ENCODE results near the gene ANK2.

Gene ANK2

GRCh38 chr4:113101669-113102068 is 52.2 kb downstream of the ANK2 start:
- no peak for DNase-seq

DNA sequence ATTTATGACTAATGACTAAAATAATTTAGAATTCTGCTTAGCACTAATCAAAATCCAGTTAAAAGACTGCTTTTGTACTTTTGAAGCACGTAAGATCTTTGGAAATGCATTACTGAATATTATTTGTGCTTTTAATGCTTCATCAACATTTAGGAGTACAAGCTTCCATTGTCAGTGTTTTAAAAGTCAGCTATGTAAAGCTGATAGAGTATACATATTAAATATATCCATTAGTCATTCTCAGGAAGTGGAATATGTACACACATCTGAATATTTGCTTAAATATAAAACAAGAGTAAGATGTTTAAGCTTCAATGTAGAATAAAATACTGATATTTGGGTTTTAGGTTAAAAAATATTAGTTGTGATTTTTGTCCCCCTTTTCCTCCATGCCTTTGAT is 54.1 kb downstream of the ANK2 start:
- DNase-seq, result no peak

- DNase-seq, result peak in 1 of 2 experiments; percentile 17
Measured at GRCh38 chr4:113106108-113106507, 56.7 kb downstream of the ANK2 start.

DNA sequence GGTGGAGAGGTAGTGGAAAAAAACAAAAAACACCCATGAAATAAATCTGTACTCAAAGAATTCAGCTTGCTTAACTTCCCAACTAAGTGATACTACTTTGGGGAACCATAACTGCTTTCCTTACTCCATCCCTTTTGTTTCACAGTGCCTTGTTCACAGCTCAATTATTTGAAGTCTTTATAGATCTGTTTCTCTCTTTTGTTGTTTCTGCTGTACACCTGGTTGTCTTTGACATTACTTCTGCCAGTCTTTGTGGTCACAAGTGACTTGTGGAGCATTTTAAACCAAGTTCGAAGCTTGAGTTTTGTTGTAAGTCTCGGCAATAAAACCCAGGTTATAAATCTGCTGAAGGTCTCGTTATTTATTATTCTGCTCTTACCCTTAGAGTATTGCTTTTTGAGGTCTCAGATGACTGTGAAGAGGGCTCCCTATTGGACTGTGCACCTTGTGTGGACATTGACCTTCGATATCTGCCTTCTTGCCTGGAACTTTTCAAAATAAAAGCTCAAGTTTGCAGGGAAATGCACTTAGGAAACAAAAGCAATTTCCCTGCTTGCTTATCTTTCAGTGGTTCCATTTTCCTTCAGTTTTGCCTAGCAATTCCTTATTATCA is 59.8 kb downstream of the ANK2 start:
- DNase-seq, result no peak

DNA sequence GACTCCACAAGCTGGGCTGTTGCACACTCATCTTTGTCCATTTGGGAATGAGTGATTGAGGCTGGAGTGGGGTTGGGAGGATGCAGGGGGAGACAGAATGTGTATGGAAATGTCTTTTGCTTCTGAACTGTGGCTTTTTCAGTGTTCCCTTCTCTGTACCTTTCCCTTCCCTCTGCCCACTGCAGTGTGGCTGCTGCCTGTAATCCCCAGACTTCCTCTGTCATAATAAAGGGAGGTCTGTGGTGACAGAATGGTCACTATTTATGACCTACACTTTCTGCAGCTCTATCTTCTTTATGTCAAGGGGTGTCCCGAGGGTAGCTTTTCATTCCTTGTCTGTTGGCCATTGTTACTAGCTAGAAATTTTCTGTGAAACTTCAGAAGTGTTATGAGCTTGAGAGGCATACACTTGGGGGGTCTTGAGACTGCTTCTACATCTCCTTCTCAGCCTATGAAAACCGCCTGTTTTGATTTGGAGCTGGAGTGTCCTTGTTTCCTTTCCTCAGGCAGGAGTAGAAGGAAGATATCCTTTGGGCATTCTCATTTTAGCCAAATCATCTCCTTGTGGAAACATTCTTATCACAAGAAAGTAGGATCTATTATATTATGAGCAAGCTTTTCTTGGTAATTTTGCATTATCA is 63.0 kb downstream of the ANK2 start:
- no peak for DNase-seq

- no peak for DNase-seq
Measured at GRCh38 chr4:113113151-113113550, 63.7 kb downstream of the ANK2 start.

DNA sequence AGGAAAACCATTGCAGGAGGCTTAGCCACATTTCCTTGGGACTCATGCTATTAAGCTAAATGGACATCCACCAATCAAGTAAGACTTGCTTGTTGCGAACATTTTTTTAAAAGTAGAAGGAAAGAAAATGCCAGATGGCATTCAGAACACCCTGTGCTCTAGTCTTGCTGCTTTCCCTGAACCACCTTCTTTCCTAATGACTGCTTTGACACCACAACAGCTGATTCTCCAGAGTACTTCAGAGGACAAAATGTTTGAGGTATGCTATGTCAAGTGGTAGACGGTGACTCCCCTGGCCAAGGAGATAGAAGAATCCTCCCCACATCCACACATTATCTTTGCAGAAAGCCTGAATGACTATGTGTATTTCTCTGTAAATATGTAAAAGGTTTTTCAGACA is 65.4 kb downstream of the ANK2 start:
- peak in 1 of 2 experiments; percentile 46 for DNase-seq

DNA sequence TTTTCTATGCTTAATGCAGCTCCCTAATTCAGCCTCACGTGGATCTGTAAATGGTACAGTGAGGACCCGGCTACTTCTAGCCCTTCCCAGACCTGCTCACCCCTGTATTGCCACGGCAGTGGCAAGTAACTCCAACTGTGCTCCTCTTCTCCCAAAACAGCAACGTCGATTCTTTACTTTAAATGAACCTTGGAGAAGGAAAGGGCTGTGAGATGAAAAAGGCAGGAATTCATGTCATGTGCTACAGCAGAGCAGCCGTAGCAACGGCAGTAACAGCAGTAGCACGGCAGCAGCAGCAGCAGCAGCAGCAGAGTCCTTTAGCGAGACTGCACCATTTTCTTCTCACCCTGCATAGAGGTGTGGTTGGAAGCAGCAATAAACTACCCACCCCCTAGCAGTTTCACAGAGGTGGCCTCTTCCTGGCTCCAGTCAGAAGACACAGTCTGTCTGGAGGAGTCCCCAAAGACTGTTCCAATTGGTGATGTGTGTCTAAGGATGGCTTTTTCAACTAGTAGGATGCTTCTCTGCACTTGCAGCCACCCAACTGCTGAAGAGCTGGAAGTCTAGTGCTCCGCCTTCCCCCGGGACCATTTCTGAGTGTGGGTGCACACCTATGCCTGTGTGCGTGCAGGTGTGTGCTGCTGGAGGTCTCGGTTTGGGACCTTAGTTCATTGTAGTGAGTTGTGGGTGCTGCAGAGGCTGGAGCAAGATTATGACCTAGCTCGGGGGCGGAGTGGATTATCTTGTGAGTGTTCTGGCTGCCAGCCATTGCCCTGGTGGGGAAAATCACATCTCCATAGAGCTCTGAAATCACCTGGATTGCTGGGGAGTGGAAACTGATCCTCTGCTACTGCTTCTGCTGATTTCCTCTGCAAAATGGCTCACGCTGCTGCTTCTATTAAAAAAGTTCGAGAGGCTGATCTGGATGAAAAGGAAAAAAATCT is 67.2 kb downstream of the ANK2 start:
- no peak for DNase-seq

- DNase-seq, result no peak
Measured at GRCh38 chr4:113117358-113117702, 67.9 kb downstream of the ANK2 start.

GRCh38 chr4:113122066-113122465 is 72.6 kb downstream of the ANK2 start:
- DNase-seq, result no peak

- no peak for DNase-seq
Measured at GRCh38 chr4:113125418-113125817, 76.0 kb downstream of the ANK2 start.

DNA sequence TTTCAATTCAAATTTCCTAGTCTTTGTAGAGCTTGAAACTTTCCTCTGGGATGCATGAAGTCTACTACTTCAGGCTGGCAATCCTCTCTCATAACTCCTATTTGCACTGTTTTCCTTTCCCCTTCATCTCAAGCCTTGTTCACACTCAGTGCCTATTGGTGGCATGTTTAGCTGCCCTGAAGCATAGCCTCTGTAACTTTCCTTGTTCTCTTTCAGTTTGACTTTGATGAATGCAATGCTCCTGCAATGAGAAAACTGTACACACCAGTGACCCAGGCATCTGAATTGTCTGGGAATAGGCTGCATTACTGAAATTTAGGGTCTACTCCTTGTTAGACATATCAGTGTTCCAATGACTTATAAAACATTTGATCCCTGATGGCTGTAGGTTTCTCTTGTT is 81.7 kb downstream of the ANK2 start:
- no peak for DNase-seq

- DNase-seq, result no peak
Measured at GRCh38 chr4:113131621-113132020, 82.2 kb downstream of the ANK2 start.

DNA sequence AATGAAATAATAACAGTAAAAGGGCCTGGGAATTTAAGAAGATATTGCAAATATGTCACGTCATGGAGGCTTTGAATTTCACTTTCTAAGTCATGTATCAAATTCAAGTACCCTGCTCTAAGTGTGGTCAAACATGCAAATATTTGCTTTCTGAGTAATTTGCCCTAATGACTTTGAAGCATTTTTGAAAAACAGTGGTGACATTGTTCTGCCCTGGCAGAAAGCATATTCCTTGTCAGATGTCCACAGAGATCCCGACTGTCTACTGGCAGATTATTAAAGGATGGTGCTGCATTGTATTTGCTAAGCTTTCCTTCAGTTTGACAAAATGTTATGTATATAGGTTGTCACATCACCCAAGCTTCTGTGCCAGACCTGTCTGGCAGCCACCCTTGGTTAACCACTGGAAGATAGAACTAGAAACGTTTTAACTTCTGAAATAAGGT is 92.5 kb downstream of the ANK2 start:
- no peak for DNase-seq

DNA sequence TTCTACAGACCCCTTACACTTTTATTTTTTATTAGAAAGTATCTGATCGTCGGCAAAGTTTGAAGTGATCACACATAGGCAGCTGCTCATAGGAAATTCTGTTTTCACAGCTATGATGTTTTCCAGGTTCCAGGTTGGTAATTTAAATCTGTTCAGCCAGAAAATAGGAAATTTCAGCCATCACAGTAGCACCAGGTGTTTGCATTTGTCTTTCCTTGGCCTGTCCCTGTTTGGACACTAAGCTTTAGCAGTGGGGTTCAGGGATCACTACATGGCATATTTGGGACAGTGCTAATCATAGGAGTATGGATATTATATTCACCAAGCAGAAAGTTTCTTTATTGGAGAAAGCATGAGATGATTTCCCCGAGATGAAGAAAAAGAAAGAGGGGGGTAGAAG is 92.9 kb downstream of the ANK2 start:
- DNase-seq, result no peak

GRCh38 chr4:113144091-113144490 is 94.6 kb downstream of the ANK2 start:
- no peak for DNase-seq

DNA sequence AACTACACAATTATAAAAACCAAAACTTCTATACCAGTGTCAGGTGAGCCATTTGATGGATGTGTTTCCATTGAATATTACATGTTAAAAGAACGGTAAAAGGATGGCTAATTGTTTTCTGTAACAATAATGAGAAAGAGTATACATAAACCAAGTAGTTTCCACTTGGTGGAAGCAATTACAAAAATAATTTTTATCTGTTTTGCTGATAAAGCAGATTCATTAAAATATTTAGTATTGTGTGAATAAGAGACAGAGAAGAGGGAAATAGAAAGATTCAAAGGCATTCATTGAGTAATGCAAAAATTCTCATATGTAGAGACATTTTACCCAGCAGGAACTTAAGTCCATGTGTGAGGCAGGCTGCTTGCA is 95.7 kb downstream of the ANK2 start:
- DNase-seq, result no peak

DNA sequence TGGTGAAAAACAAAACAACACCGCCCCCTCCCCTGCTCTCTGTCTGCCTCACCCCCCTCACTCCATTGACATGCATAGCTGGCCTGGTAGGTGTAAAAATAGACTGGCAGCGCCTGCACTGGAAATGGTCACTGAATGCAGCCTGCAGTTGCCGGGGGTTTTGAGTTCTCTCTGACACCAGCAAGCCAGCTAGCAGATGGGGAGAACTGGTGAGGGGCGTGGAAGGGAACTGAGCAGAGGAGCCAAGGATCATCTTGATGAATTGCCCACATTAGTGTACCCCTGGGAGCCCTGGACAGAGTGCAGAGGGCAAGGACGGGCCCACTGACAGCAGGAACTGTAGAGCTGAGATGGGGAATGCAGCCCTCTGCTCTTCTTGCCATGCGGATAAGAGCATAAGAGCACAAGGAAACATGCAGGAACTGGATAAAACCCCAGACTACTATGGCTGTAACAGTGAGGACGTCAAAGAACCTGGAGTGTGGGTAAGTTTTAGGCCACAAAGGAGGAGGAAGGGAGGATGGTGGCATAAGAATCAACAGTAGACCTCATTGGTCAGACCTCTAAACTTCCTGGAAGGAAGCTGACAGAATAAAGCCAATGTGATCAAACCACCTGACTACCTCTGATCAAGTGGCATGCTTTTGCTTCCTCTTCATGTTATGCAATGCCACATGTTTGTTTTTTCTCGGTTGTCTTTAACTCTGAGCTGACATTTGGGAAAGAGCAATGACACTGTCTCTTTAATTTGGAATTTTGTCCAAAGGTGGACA is 96.3 kb downstream of the ANK2 start:
- peak in 1 of 2 experiments; percentile 21 for DNase-seq

GRCh38 chr4:113146876-113147358 is 97.5 kb downstream of the ANK2 start:
- DNase-seq, result no peak

DNA sequence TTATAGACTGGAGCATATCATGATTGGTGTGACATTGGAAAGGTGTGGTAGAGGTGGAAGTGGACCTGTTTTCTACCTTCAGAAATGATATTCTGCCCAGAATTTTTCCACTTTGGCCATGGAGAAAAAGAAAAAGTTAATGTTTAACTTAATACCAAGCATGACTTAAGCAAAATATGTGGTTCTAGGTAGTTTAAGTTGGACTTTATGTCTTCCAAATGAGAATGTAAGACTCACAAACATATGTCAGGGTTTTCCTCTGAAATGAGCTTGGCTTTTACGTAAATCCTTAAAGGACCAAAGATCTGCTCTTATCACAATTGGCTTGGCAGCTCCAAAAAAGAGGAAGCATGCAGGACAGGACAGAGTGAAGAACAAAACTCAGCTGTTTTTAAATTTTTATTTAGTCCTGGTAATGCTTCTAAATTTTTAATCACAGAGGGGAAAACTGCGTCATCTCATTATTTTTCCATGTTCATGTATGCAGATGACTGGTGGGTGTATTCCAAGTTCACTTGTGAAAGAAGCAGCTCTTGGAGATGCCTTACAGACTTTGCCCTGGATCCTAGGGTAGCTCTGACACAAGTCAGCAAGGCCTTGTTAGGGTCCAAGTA is 98.2 kb downstream of the ANK2 start:
- no peak for DNase-seq

DNA sequence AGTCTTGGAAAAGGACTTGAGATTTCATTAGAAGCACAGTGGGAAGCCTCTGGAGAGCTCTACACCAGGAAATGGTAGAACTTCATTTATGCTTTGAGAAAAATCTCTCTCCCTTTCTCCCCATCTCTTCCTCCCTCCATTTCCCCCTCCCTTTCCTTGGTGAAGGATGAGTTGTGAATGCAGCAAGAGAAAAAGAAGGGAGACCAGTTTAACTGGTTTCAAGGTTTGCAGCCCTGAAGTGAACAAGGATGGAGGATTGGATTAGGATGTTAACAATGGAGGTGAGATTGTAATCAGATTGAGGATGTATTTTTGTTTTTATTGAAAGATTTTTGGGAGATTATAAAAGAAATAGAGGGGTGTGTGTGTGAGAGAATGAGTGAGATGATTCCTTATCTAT is 99.5 kb downstream of the ANK2 start:
- no peak for DNase-seq

- DNase-seq, result peak; percentile 51 to 85
Measured at GRCh38 chr4:113153529-113154101, 104.2 kb downstream of the ANK2 start.

All from NCI-H524 (cell line).